Frontal cortex (tissue), 4 donors: ENCODE results near the gene NECTIN4. TPM values are rescaled to one million over a fixed set of nuclear protein-coding genes. Genes with fewer than 3 reads are reported as not detected.
"Not testable (repeated sequence)": the region's sequence is repeated elsewhere in the genome, so short reads cannot be mapped to it uniquely, and the experiment has no call there.

Experiments used
- DNase-seq, 2 donors: peaks; one replicate each; pipeline ENCODE4 v3.0.0; 2012; ENCODE audit warnings: low spot score in 2 of 2
- FAIRE-seq: peaks from 2 replicates; lab custom pipeline; 2012; peaks lifted over from hg19 to GRCh38; lab: Jason Lieb, UNC
- small RNA-seq: library from RNA; depleted of rRNA; stranded (forward); fragments of <200 nt; gene quantifications from one replicate; pipeline ENCODE3, GENCODE V24; 2014
- total RNA-seq: library from RNA; depleted of rRNA; stranded (reverse); fragments of >200 nt; gene quantifications from one replicate; pipeline ENCODE4 v1.2.3, GENCODE V29; 2014
- donor health status: control.
- donor health status: control.
- donor health status: control.

The NECTIN4 gene
- total RNA-seq, 1 donor from 2014 or later, result not detected

DNA sequence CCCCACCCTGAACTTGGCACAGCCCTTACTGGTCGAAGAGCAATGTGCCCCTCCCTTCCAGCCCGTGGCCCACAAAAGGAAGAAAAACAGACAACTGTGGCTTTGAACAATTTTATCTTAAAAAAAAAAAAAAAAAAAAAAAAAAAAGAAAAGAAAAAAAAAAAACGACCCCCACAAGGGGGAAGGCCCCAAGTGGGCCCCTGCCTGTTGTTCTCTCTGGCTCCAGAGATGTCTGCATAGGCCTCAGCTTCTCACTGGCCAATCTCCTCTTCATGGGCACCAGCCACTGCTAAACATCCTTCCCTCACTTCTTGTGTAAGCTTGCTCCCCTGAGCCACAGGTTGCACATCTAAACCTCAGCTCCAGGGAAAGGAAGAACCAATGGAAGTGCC is 50.2 kb downstream of the NECTIN4 start:
- FAIRE-seq (no peak), DNase-seq (no peak)

DNA sequence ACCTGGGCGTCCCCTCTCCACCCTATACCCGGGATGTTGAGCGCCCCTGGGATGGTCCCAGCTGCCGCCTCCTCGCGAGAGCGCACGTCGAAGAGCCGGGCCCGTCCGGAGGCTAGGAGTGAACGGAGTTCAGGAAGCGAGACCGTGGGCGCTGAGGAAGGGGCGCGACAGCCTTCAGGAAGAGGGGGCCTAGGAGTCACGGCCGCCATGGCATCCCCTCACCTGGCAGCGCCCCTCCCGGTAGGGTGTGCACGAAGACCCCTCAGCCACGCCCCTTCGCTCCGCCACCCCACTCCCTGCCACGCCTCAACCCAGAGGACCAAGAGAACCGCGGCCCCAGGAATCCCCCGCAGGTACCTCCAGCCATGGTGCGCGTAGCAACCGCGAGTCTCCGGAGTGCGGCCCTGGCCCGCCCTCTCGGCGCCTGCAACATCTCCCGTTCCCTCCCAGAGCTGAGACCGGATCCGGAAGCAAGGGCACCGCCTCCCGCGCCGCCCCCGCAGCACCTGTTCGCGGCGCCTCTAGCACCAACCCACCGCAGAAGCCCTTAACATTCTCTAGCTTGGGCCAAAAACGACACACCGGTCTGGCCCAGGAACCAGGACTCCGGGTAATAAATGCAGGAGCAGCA is 50.7 kb downstream of the NECTIN4 start, which contains the start of gene TSTD1:
TSS of gene TSTD1 (minus strand) at position 442 of the 631 bp plus-strand sequence. CDS start at position 367, 75 bp downstream.
- DNase-seq (peak in 1 of 2 donors; percentile 55), FAIRE-seq (no peak)

DNA sequence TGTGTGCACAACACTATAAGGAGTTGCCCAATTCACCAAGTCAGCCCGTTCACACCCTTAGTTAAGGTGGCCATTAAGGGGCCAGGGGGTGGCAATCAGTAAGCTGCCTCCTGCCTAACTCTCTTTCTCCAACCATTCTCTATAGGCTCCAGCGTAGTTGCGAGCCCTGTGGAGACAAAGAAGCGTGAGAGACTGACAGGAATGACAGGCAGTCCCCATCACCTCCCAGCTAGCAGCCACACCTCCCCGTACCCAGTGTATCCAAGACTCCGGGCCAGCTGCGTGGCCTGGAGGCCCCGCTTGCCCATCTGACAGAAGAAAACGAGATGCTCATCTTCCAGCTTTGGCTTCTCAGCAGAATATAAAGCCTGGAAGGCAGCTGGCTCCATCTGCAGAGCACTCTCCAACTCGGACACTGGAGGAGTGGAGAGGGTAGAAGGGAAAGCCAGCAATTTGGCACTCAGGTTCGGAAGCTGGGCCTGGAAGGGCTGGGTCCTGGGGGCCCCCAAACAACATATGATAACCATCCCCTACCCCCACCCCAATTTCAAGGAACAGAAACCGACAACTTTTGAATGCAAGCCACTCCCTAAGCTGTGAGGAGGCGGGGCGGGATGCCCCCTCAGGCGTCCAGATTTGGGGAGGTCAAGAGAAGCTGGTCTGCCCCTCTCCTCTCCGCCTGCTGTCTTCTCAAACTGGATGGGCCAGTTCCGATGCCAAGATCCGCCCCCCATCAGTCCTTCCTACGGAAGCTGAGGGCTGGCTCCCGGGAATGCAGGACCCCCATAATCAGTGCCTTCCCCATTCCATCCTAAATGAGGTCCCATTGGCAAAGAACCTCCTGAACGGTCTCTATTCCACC is 51.5 kb downstream of the NECTIN4 start:
- FAIRE-seq (no peak), DNase-seq (no peak)

DNA sequence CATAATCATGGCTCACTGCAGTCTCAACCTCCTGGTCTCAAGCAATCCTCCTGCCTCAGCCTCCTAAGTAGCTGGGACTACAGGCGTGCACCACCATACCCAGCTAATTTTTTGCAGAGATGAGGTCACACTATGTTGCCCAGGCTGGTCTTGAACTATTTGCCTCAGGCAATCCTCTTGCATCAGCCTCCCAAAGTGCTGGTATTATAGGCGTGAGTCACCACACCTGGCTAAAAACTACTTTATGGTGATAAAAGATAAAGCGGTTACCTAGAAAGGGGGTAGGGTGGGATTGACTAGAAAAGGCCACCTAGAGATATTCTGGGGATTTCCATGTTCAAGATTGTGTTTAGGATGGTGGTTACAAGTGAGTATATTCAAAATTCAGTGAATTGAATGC is 55.6 kb downstream of the NECTIN4 start:
- no peak for FAIRE-seq
- DNase-seq, result no peak

DNA sequence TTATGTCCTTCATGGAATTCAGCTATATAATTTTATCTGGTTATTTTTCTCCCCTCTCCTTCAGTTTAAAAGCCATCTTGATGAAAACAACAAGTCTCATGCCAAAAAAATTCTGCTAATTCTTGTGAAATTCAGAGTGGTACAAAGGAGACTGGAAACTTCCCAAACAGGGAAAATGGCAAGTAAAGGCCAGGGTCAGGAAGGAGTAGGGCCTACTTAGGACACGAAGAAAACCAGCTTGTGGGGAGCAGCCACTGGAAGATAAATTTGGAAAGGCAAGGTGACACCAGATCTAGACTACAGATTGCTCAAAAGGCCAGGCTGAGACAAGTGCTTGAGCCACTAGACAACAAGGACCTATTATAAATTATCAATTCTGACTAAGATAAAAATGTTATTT is 56.9 kb downstream of the NECTIN4 start:
- DNase-seq (no peak), FAIRE-seq (no peak)

DNA sequence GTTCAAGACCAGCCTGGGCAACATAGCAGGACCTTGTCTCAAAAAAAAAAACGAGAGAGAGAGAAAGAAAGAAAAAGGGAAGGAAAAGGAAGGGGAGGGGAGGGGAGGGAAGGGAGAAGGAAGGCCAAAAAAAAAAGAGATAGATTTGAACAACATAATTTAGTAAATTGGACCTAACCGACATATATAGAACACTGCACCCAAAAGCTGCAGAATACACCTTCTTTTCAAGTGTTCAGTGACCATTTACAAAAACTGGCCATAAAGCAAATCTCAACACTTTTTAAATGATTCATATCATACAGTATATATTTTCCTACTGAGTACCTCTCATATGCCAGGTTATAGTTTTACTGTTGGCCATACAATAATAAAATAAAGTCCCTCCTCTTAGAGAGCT is 57.5 kb downstream of the NECTIN4 start:
- FAIRE-seq (no peak), DNase-seq (no peak)

DNA sequence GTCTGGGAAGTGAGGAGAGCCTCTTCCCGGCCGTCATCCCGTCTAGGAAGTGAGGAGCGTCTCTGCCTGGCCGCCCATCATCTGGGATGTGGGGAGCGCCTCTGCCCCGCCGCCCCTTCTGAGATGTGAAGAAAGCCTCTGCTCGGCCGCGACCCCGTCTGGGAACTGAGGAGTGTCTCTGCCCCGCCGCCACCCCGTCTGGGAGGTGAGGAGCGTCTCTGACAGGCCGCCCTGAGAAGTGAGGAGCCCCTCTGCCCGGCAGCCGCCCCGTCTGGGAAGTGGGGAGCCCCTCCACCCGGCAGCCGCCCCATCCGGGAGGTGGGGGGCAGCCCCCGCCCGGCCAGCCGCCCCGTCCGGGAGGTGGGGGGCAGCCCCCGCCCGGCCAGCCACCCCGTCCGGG is 59.9 kb downstream of the NECTIN4 start:
- not testable (repeated sequence) for DNase-seq

DNA sequence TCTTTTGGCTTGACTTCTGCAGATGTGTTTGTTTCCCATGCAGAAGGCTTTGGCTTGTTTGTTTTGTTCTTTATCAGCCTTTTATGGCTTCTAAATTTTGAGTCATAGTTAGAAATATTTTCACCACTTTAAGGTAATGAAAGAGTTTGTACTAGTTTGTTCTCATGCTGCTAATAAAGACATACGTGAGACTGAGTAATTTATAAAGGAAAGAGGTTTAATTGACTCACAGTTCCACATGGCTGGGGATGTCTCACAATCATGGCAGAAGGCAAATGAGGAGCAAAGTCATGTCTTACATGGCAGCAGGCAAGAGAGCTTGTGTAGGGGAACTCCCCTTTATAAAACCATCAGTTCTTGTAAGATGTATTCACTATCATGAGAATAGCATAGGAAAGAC is 62.4 kb downstream of the NECTIN4 start:
- FAIRE-seq, result not testable (repeated sequence)

More for the DNA sequence above, 59.9 kb downstream of the NECTIN4 start:
- FAIRE-seq, result not testable (repeated sequence)

DNA sequence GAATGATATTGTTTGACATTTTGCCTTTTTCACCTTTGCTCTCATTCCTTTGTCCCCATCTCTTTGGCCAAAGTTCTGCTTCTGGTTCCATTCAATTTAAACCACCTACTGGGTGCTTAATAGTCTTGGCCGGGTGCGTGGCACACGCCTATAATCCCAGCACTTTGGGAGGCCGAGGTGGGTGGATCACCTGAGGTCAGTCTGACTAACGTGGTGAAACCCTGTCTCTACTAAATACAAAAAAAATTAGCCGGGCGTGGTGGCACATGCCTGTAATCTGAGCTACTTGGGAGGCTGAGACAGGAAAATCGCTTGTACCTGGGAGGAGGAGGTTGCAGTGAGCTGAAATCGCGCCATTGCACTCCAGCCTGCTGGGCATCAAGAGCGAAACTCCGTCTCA is 66.9 kb downstream of the NECTIN4 start:
- not testable (repeated sequence) for FAIRE-seq, DNase-seq

More for the DNA sequence above, 62.4 kb downstream of the NECTIN4 start:
- DNase-seq, result not testable (repeated sequence)

DNA sequence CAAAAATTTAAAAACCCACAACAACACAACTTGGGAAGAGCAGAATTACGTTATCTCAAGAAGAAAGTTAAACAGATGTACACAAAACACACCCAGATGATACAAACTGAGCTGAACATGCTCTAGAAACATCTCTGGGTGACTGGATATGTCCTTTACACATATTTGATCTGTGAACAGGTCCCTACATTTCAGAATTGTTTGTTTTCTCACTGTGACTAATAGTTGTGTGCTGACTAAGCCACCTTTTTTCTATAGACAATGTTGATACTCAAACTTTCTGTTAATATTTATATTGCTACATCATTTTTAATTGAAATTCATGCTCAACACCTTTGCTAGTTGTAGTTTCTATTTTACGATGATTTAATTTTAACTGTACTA is 67.4 kb downstream of the NECTIN4 start:
- DNase-seq (no peak), FAIRE-seq (no peak)

DNA sequence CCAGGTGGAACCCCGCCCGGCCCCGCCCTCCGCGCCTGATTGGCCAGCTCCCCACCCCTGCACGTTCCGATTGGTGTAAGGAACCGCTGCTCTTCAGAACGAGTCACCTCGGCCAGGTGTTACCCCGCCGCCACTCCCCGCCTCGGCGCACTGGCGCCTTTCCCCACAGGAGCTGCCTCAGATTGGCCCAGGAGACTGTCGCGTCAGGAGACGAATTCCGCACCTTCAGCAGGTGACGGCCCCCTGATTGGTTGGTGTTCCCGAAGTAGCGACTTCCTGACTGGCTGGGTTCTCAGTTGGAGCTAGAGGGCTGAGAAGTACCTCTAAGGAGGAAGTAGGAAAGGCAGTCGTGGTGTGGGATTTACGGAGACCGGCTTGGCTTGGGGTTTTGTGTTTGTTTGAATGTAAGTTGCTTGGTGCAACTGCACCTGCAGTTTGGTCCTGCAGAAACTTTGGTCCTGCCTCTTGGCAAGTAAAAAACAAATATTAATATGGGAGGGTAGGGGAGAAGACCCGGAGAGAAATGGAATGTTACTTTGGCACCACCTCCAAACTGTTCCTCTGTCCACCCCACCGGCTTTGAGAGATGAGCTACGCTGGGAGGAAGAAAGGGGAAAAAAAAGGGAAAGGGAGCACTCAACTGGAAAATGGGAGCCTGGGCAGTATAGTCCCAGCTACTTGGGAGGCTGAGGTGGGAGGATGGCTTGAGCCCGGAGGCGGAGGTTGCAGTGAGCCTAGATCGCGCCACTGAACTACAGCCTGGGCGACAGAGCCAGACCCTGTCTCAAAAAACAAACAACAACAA is 68.0 kb downstream of the NECTIN4 start:
- FAIRE-seq (no peak), DNase-seq (peak; percentile 51 to 80)

Small RNAs within 50 kb of the gene (small RNA-seq; reads per million reads assigned to genes)
- not detected for gene AL591806.2

Other genes with a start within 250 kb of the NECTIN4 start
- gene CD244, start 226.7 kb downstream of the NECTIN4 start, total RNA-seq, result not detected
- not detected for gene ITLN1, start 204.4 kb downstream of the NECTIN4 start, total RNA-seq
- not detected for gene ITLN2, start 134.7 kb downstream of the NECTIN4 start, total RNA-seq
- gene F11R, start 68.4 kb downstream of the NECTIN4 start, total RNA-seq, result 9.4 TPM
- 32.6 TPM for gene TSTD1, start 50.6 kb downstream of the NECTIN4 start, total RNA-seq
- 186 TPM for gene USF1, start 43.6 kb downstream of the NECTIN4 start, total RNA-seq
- 0.82 TPM for gene ARHGAP30, start 19.7 kb downstream of the NECTIN4 start, total RNA-seq
- 4.5 TPM for gene KLHDC9, start 8.8 kb upstream of the NECTIN4 start, total RNA-seq
- gene PFDN2, start 28.5 kb upstream of the NECTIN4 start, total RNA-seq, result 53.8 TPM
- gene NIT1, start 28.5 kb upstream of the NECTIN4 start, total RNA-seq, result 14.7 TPM
- 21.6 TPM for gene DEDD, start 43.1 kb upstream of the NECTIN4 start, total RNA-seq
- 138 TPM for gene UFC1, start 64.4 kb upstream of the NECTIN4 start, total RNA-seq
- 8.2 TPM for gene USP21, start 69.9 kb upstream of the NECTIN4 start, total RNA-seq
- gene PPOX, start 76.9 kb upstream of the NECTIN4 start, total RNA-seq, result 26.5 TPM
- 16.3 TPM for gene B4GALT3, start 87.9 kb upstream of the NECTIN4 start, total RNA-seq
- gene ADAMTS4, start 109.5 kb upstream of the NECTIN4 start, total RNA-seq, result 0.41 TPM
- 143 TPM for gene NDUFS2, start 112.8 kb upstream of the NECTIN4 start, total RNA-seq
- gene FCER1G, start 125.7 kb upstream of the NECTIN4 start, total RNA-seq, result 2.0 TPM
- not detected for gene APOA2, start 134.1 kb upstream of the NECTIN4 start, total RNA-seq
- 22.4 TPM for gene TOMM40L, start 136.5 kb upstream of the NECTIN4 start, total RNA-seq
- gene NR1I3, start 148.6 kb upstream of the NECTIN4 start, total RNA-seq, result not detected
- 6.9 TPM for gene PCP4L1, start 169.2 kb upstream of the NECTIN4 start, total RNA-seq
- gene MPZ, start 220.4 kb upstream of the NECTIN4 start, total RNA-seq, result 1.6 TPM
- 14.7 TPM for gene SDHC, start 224.8 kb upstream of the NECTIN4 start, total RNA-seq